HepG2 (cell line): ENCODE results near the gene SRSF10. TPM values are rescaled to one million over a fixed set of nuclear protein-coding genes. Genes with fewer than 3 reads are reported as not detected.

Experiments
- CREM ChIP-seq, 2 experiments: sonication (generic) in 1 of 2; formaldehyde crosslinking in 1 of 2; IDR thresholded peaks; 2 replicates each; pipeline versions ENCODE4 v1.4.0 to v1.6.1; 2016 to 2020; ENCODE audit warnings: antibody characterized with exemption in 1 of 2, mild to moderate bottlenecking in 1 of 2, missing genetic modification reagents in 1 of 2
- DMTF1 ChIP-seq: sonication (generic); formaldehyde crosslinking; IDR thresholded peaks from 2 replicates; pipeline ENCODE4 v1.4.0; 2020; ENCODE audit warnings: mild to moderate bottlenecking, missing genetic modification reagents
- KLF13 ChIP-seq: sonication (generic); formaldehyde crosslinking; IDR thresholded peaks from 2 replicates; pipeline ENCODE4 v1.4.0; 2020; ENCODE audit warnings: mild to moderate bottlenecking, missing genetic modification reagents
- PBX2 ChIP-seq: IDR thresholded peaks from 2 replicates; pipeline ENCODE4 v1.6.1; 2016; ENCODE audit warnings: control low read depth
- RAD51 ChIP-seq: fragments of 450-650 bp; IDR thresholded peaks from 2 replicates; pipeline ENCODE4 v1.6.1; 2016; ENCODE audit warnings: borderline replicate concordance
- RFXANK ChIP-seq: IDR thresholded peaks from 2 replicates; pipeline ENCODE4 v1.6.1; 2016
- SAP130 ChIP-seq: IDR thresholded peaks from 2 replicates; pipeline ENCODE4 v1.6.1; 2016; ENCODE audit warnings: low read depth
- TCF7 ChIP-seq: sonication (generic); IDR thresholded peaks from 2 replicates; pipeline ENCODE4 v1.6.1; 2016; ENCODE audit warnings: antibody characterized with exemption, low read depth
- ZBTB37 ChIP-seq: sonication (generic); formaldehyde crosslinking; IDR thresholded peaks from 2 replicates; pipeline ENCODE4 v1.4.0; 2020; ENCODE audit warnings: mild to moderate bottlenecking, missing genetic modification reagents
- ZBTB4 ChIP-seq: sonication (generic); formaldehyde crosslinking; IDR thresholded peaks from 2 replicates; pipeline ENCODE4 v1.4.0; 2020; ENCODE audit warnings: missing genetic modification reagents, mild to moderate bottlenecking, borderline replicate concordance
- ZNF225 ChIP-seq: sonication (generic); formaldehyde crosslinking; IDR thresholded peaks from 2 replicates; pipeline ENCODE4 v1.4.0; 2020; ENCODE audit warnings: mild to moderate bottlenecking, missing genetic modification reagents
- ZNF232 ChIP-seq: sonication (generic); formaldehyde crosslinking; IDR thresholded peaks from 2 replicates; pipeline ENCODE4 v1.4.0; 2020; ENCODE audit warnings: missing genetic modification reagents, borderline replicate concordance
- ZNF280D ChIP-seq: sonication (generic); formaldehyde crosslinking; IDR thresholded peaks from 2 replicates; pipeline ENCODE4 v1.5.1; 2020; ENCODE audit warnings: mild to moderate bottlenecking, missing genetic modification reagents
- ZNF34 ChIP-seq: sonication (generic); formaldehyde crosslinking; IDR thresholded peaks from 2 replicates; pipeline ENCODE4 v1.4.0; 2020; ENCODE audit warnings: mild to moderate bottlenecking, missing genetic modification reagents, borderline replicate concordance
- ZNF382 ChIP-seq: sonication (generic); formaldehyde crosslinking; IDR thresholded peaks from 2 replicates; pipeline ENCODE4 v1.5.0; 2020; ENCODE audit warnings: missing genetic modification reagents, mild to moderate bottlenecking, borderline replicate concordance
- ZNF383 ChIP-seq: sonication (generic); formaldehyde crosslinking; IDR thresholded peaks from 2 replicates; pipeline ENCODE4 v1.4.0; 2020; ENCODE audit warnings: missing genetic modification reagents, mild to moderate bottlenecking, borderline replicate concordance
- ZSCAN20 ChIP-seq: sonication (generic); formaldehyde crosslinking; IDR thresholded peaks from 2 replicates; pipeline ENCODE4 v1.4.0; 2020; ENCODE audit warnings: missing genetic modification reagents, mild to moderate bottlenecking, borderline replicate concordance
- polyA plus RNA-seq, 8 experiments: library from polyadenylated mRNA; depleted of rRNA in 3 of 8; stranded (reverse) in 7 of 8; unstranded in 1 of 8; fragments of >200 nt; fragmentation: Illumina TruSeq in 4 of 8; extraction: Trizol in 4 of 8; gene quantifications; 2 replicates each; pipeline versions ENCODE4 v1.2.1 to v1.2.3, GENCODE V29; 2011 to 2016; ENCODE audit warnings: low read depth in 4 of 8, missing spikeins in 1 of 8, mixed read lengths in 1 of 8; ENCODE audit not compliant: insufficient read depth in 1 of 8
- total RNA-seq, 5 experiments: library from RNA; depleted of rRNA; stranded (reverse); fragments of >200 nt; fragmentation: Illumina TruSeq; extraction: Trizol; gene quantifications; 2 replicates each; pipeline ENCODE4 v1.2.3, GENCODE V29; 2016; ENCODE audit warnings: low read depth in 1 of 5

The SRSF10 gene
- total and polyA plus RNA-seq, 2 of the 13 experiments (the other 11 are each of a cell fraction or from before 2014, with no cell fraction given): 126 to 186 TPM

- TF ChIP-seq ZBTB37 (CRISPR knock-in tag) (no peak), ZNF225 (CRISPR knock-in tag) (no peak), RAD51 (no peak), TCF7 (no peak), ZNF280D (no peak), ZSCAN20 (CRISPR knock-in tag) (no peak), ZNF383 (no peak), ZNF382 (CRISPR knock-in tag) (no peak), PBX2 (CRISPR knock-in tag) (no peak), ZNF232 (no peak), SAP130 (CRISPR knock-in tag) (peak; percentile 63), KLF13 (CRISPR knock-in tag) (no peak), RFXANK (CRISPR knock-in tag) (peak; percentile 28; the same call in 1 of the 2 replicates), DMTF1 (CRISPR knock-in tag) (0 out of 2 replicates have a peak, but pooled peaks have one; percentile 40), ZNF34 (CRISPR knock-in tag) (no peak; the same call in none of the 2 replicates), CREM (IDR thresholded peaks at IDR 0.05) (no peak), CREM (CRISPR knock-in tag; IDR thresholded peaks at IDR 0.05) (no peak), ZBTB4 (CRISPR knock-in tag) (no peak)
Observed at GRCh38 chr1:24022581-24023361, 42.6 kb upstream of the SRSF10 start (continued).
